Adrenal gland (tissue), 5 donors: ENCODE results near the gene CCDC24.

Experiments
- POLR2A ChIP-seq, 2 donors: fragments of 450-650 bp; IDR thresholded peaks; one replicate each; pipeline ENCODE4 v1.6.1; 2017; ENCODE audit warnings: antibody characterized with exemption in 2 of 2, mild to moderate bottlenecking in 2 of 2, moderate library complexity in 1 of 2
- TF ChIP-seq, protein P1 (sequence below), 6 experiments: fragments of 450-650 bp in 4 of 6; fragments of 200-600 bp in 2 of 6; sonication (generic) in 1 of 6; IDR thresholded peaks; 1 replicate in 5 of 6; 2 replicates in 1 of 6; pipeline versions ENCODE4 v1.5.1 to v1.8.0; 2016 to 2021; ENCODE audit warnings: antibody characterized with exemption in 6 of 6, mild to moderate bottlenecking in 2 of 6, moderate library complexity in 1 of 6
- donor health status: DM: no; HTN: no; CAD: no.

DNA sequence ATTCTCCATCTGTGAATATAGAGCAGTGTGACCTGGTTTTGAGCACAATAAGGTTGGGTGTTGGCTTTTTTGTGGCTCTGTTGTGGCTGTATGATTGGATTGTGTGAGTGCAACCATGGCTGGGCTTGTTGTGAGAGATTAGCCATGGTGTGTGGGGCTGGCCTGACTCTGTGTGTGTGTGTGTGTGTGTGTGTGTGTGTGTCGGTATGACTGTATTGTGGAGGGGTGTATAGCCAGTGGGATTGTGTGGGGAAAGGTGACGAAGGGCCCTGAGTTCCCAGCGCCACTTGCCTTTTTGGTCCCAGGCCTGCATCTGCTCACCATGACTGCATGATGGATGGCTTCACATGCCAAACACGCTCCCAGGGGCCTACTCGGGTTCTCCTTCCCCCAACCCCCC is 45.8 kb downstream of the CCDC24 start:
- TF ChIP-seq, protein P1, sequence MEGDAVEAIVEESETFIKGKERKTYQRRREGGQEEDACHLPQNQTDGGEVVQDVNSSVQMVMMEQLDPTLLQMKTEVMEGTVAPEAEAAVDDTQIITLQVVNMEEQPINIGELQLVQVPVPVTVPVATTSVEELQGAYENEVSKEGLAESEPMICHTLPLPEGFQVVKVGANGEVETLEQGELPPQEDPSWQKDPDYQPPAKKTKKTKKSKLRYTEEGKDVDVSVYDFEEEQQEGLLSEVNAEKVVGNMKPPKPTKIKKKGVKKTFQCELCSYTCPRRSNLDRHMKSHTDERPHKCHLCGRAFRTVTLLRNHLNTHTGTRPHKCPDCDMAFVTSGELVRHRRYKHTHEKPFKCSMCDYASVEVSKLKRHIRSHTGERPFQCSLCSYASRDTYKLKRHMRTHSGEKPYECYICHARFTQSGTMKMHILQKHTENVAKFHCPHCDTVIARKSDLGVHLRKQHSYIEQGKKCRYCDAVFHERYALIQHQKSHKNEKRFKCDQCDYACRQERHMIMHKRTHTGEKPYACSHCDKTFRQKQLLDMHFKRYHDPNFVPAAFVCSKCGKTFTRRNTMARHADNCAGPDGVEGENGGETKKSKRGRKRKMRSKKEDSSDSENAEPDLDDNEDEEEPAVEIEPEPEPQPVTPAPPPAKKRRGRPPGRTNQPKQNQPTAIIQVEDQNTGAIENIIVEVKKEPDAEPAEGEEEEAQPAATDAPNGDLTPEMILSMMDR (IDR thresholded peaks at IDR 0.05): no peak
- TF ChIP-seq POLR2A (IDR thresholded peaks at IDR 0.05): no peak
